ENCODE measurements around the gene CNTNAP4.

GRCh38 chr16:76409706-76410105 lies 132.5 kb downstream of the CNTNAP4 start:
- TF ChIP-seq CTCF (IDR thresholded peaks at IDR 0.05; ENCODE audit: poor library complexity, severe bottlenecking), result no peak
- TF ChIP-seq EZH2 (IDR thresholded peaks at IDR 0.05; ENCODE audit: borderline replicate concordance, insufficient read depth, low read length, poor library complexity, severe bottlenecking), result no peak
- TF ChIP-seq TAF1 (IDR thresholded peaks at IDR 0.05; ENCODE audit: low read depth), result no peak
- no peak for TF ChIP-seq REST (IDR thresholded peaks at IDR 0.05; ENCODE audit: borderline replicate concordance)
- TF ChIP-seq EP300 (conservative IDR thresholded peaks at IDR 0.05; ENCODE audit: poor library complexity, severe bottlenecking), result no peak
- no peak for TF ChIP-seq POLR2AphosphoS5 (IDR thresholded peaks at IDR 0.05)
- TF ChIP-seq SMC3 (conservative IDR thresholded peaks at IDR 0.05; ENCODE audit: poor library complexity), result no peak
- TF ChIP-seq RAD21 (conservative IDR thresholded peaks at IDR 0.05), result no peak

Measured in neural cell (in vitro differentiated cells).